HUES6 (cell line): Measurements from ENCODE around the gene LMO7.
"Not testable (repeated sequence)": the region's sequence is repeated elsewhere in the genome, so short reads cannot be mapped to it uniquely, and the experiment has no call there.

Source experiments
- H3K27ac ChIP-seq: 2 replicates; pipeline ENCODE4 v1.7.0; 2013; ENCODE audit warnings: low read depth, mild to moderate bottlenecking, low read length, inconsistent platforms
- H3K27me3 ChIP-seq: 2 replicates; pipeline ENCODE4 v1.6.1; 2013; ENCODE audit warnings: low read length; ENCODE audit not compliant: control insufficient read depth, insufficient read depth
- H3K36me3 ChIP-seq: 2 replicates; pipeline ENCODE4 v1.6.1; 2013; ENCODE audit warnings: low read length; ENCODE audit not compliant: control insufficient read depth, insufficient read depth
- H3K4me1 ChIP-seq: 2 replicates; pipeline ENCODE4 v1.6.1; 2013; ENCODE audit warnings: low read length; ENCODE audit not compliant: control insufficient read depth, insufficient read depth
- H3K4me3 ChIP-seq: 2 replicates; pipeline ENCODE4 v1.5.1; 2013; ENCODE audit warnings: low read depth, low read length
- H3K9ac ChIP-seq: one replicate; pipeline ENCODE4 v1.6.1; 2013; ENCODE audit warnings: mild to moderate bottlenecking, low read length
- H3K9me3 ChIP-seq: 2 replicates; pipeline ENCODE4 v1.6.1; 2013; ENCODE audit warnings: low read depth, low read length; ENCODE audit not compliant: control insufficient read depth, insufficient read depth

Gene LMO7

GRCh38 chr13:75740031-75740430 is 103.9 kb downstream of the LMO7 start:
- H3K36me3 ChIP-seq, result no peaks in the 10 kb centered on the region
- H3K4me3 ChIP-seq, result no peak overlapping the region

GRCh38 chr13:75743072-75743471 is 106.9 kb downstream of the LMO7 start:
- not testable (repeated sequence) for H3K4me1 ChIP-seq, H3K9ac ChIP-seq, H3K27ac ChIP-seq, H3K36me3 ChIP-seq, H3K27me3 ChIP-seq, H3K9me3 ChIP-seq, H3K4me3 ChIP-seq

More at GRCh38 chr13:75740031-75740430, 103.9 kb downstream of the LMO7 start:
- H3K27me3 ChIP-seq, result no peaks in the 10 kb centered on the region
- H3K4me1 ChIP-seq, result no peaks in the 10 kb centered on the region
- no peaks in the 10 kb centered on the region for H3K9me3 ChIP-seq
- H3K27ac ChIP-seq, result no peak overlapping the region
- no peak overlapping the region for H3K9ac ChIP-seq

GRCh38 chr13:75744127-75744526 is 108.0 kb downstream of the LMO7 start:
- Histone ChIP-seq H3K27me3 (no peaks in the 10 kb centered on the region), H3K4me3 (no peak overlapping the region), H3K4me1 (0 out of 2 replicates have a peak, but pooled peaks cover under 1% of the 10 kb centered on the region), H3K27ac (no peak overlapping the region), H3K9me3 (no peaks in the 10 kb centered on the region), H3K36me3 (no peaks in the 10 kb centered on the region), H3K9ac (no peak overlapping the region)

- no peaks in the 10 kb centered on the region for H3K27me3 ChIP-seq
- H3K9me3 ChIP-seq, result no peaks in the 10 kb centered on the region
- H3K4me3 ChIP-seq, result no peak overlapping the region
- H3K4me1 ChIP-seq, result peaks cover 5% of the 10 kb centered on the region; the same call in 1 of the 2 replicates
- no peak overlapping the region for H3K9ac ChIP-seq
- H3K36me3 ChIP-seq, result no peaks in the 10 kb centered on the region
- no peak overlapping the region for H3K27ac ChIP-seq
Measured at GRCh38 chr13:75745387-75745786, 109.3 kb downstream of the LMO7 start.

- no peaks in the 10 kb centered on the region for H3K27me3 ChIP-seq
- H3K9ac ChIP-seq, result no peak overlapping the region
- peaks cover 5% of the 10 kb centered on the region; the same call in 1 of the 2 replicates for H3K4me1 ChIP-seq
- no peak overlapping the region for H3K27ac ChIP-seq
- no peak overlapping the region for H3K4me3 ChIP-seq
- peaks cover 5% of the 10 kb centered on the region; the same call in 1 of the 2 replicates for H3K9me3 ChIP-seq
- H3K36me3 ChIP-seq, result no peaks in the 10 kb centered on the region
Measured at GRCh38 chr13:75748874-75749273, 112.7 kb downstream of the LMO7 start.

GRCh38 chr13:75749407-75749806 is 113.3 kb downstream of the LMO7 start:
- Histone ChIP-seq H3K36me3 (no peaks in the 10 kb centered on the region), H3K4me1 (peaks cover 5% of the 10 kb centered on the region; the same call in 1 of the 2 replicates), H3K9ac (no peak overlapping the region), H3K27me3 (no peaks in the 10 kb centered on the region), H3K9me3 (peaks cover 7% of the 10 kb centered on the region; the same call in 1 of the 2 replicates), H3K4me3 (no peak overlapping the region), H3K27ac (no peak overlapping the region)

GRCh38 chr13:75751350-75751749 is 115.2 kb downstream of the LMO7 start:
- H3K36me3 ChIP-seq, result no peaks in the 10 kb centered on the region
- H3K27me3 ChIP-seq, result no peaks in the 10 kb centered on the region
- H3K9me3 ChIP-seq, result peaks cover 7% of the 10 kb centered on the region; the same call in 1 of the 2 replicates
- H3K4me1 ChIP-seq, result peaks cover 5% of the 10 kb centered on the region; the same call in 1 of the 2 replicates
- no peak overlapping the region for H3K9ac ChIP-seq
- no peak overlapping the region for H3K27ac ChIP-seq
- no peak overlapping the region for H3K4me3 ChIP-seq

- no peak overlapping the region for H3K9ac ChIP-seq
- peaks cover 7% of the 10 kb centered on the region; the same call in 1 of the 2 replicates for H3K9me3 ChIP-seq
- H3K27me3 ChIP-seq, result no peaks in the 10 kb centered on the region
- no peak overlapping the region for H3K4me3 ChIP-seq
- H3K4me1 ChIP-seq, result peaks cover 5% of the 10 kb centered on the region; the same call in 1 of the 2 replicates
- no peaks in the 10 kb centered on the region for H3K36me3 ChIP-seq
- no peak overlapping the region for H3K27ac ChIP-seq
Measured at GRCh38 chr13:75752826-75753225, 116.7 kb downstream of the LMO7 start.

GRCh38 chr13:75754936-75755335 is 118.8 kb downstream of the LMO7 start:
- Histone ChIP-seq H3K36me3 (no peaks in the 10 kb centered on the region), H3K9ac (no peak overlapping the region), H3K4me1 (no peaks in the 10 kb centered on the region), H3K4me3 (no peak overlapping the region), H3K9me3 (peaks cover 11% of the 10 kb centered on the region; the same call in 1 of the 2 replicates), H3K27me3 (no peaks in the 10 kb centered on the region), H3K27ac (no peak overlapping the region)

- Histone ChIP-seq H3K4me1 (no peaks in the 10 kb centered on the region), H3K36me3 (no peaks in the 10 kb centered on the region), H3K9me3 (peaks cover 11% of the 10 kb centered on the region; the same call in 1 of the 2 replicates), H3K27ac (no peak overlapping the region), H3K4me3 (no peak overlapping the region), H3K27me3 (no peaks in the 10 kb centered on the region), H3K9ac (no peak overlapping the region)
Measured at GRCh38 chr13:75757336-75757735, 121.2 kb downstream of the LMO7 start.

- H3K4me3 ChIP-seq, result no peak overlapping the region
- H3K4me1 ChIP-seq, result no peaks in the 10 kb centered on the region
- H3K9me3 ChIP-seq, result 0 out of 2 replicates have a peak, but pooled peaks cover 5% of the 10 kb centered on the region
- no peaks in the 10 kb centered on the region for H3K27me3 ChIP-seq
- no peaks in the 10 kb centered on the region for H3K36me3 ChIP-seq
- no peak overlapping the region for H3K9ac ChIP-seq
- no peak overlapping the region for H3K27ac ChIP-seq
Measured at GRCh38 chr13:75759531-75759930, 123.4 kb downstream of the LMO7 start.
